Stimulated activated CD8-positive, alpha-beta memory T cell treated with anti-CD3 and anti-CD28 coated beads, Interleukin-2, amount 100 ng/mL, for 48 hours (primary cell): ENCODE results near the gene CAPN13.

Source experiments
- DNase-seq, 2 donors: peaks; one replicate each; pipeline ENCODE4 v3.0.0-alpha.2; 2020; ENCODE audit warnings: low read depth in 2 of 2

CAPN13 gene

GRCh38 chr2:30730736-30731647 is 76.3 kb downstream of the CAPN13 start:
- no peak for DNase-seq

- no peak for DNase-seq
Observed at GRCh38 chr2:30729031-30729430, 78.2 kb downstream of the CAPN13 start.

- DNase-seq = no peak
Observed at GRCh38 chr2:30722936-30723725, 84.1 kb downstream of the CAPN13 start.

- no peak for DNase-seq
Observed at GRCh38 chr2:30721668-30722647, 85.3 kb downstream of the CAPN13 start.

GRCh38 chr2:30721241-30721640 is 86.0 kb downstream of the CAPN13 start:
- DNase-seq = no peak

GRCh38 chr2:30717081-30717650 is 90.1 kb downstream of the CAPN13 start:
- DNase-seq = no peak

GRCh38 chr2:30716123-30716900 is 90.9 kb downstream of the CAPN13 start:
- no peak for DNase-seq

GRCh38 chr2:30714811-30715709 is 92.2 kb downstream of the CAPN13 start:
- DNase-seq = no peak

GRCh38 chr2:30713698-30714097 is 93.5 kb downstream of the CAPN13 start:
- DNase-seq = no peak

GRCh38 chr2:30711646-30712085 is 95.6 kb downstream of the CAPN13 start:
- peak; percentile 45 to 74 for DNase-seq

- DNase-seq = no peak
Observed at GRCh38 chr2:30710461-30710860, 96.8 kb downstream of the CAPN13 start.

- no peak for DNase-seq
Observed at GRCh38 chr2:30710016-30710415, 97.2 kb downstream of the CAPN13 start.

GRCh38 chr2:30709516-30709915 is 97.7 kb downstream of the CAPN13 start:
- no peak for DNase-seq

- DNase-seq = no peak
Observed at GRCh38 chr2:30708491-30709290, 98.6 kb downstream of the CAPN13 start.

- DNase-seq = no peak
Observed at GRCh38 chr2:30707304-30707903, 99.8 kb downstream of the CAPN13 start.

GRCh38 chr2:30706534-30707303 is 100.5 kb downstream of the CAPN13 start:
- DNase-seq = peak; percentile 52 to 66
